ENCODE data around the gene DUSP2. TPM values are rescaled to one million over a fixed set of nuclear protein-coding genes. Genes with fewer than 3 reads are reported as not detected.

Gene DUSP2
- total and polyA plus RNA-seq, 2 experiments from 2014 or later: 6.6 to 13.0 TPM

GRCh38 chr2:96120991-96121390, 24.2 kb downstream of the DUSP2 start (continued):
- TF ChIP-seq REST (IDR thresholded peaks at IDR 0.05; ENCODE audit: unreplicated experiment) (no peak), ETS1 (IDR thresholded peaks at IDR 0.05) (no peak), EZH2phosphoT487 (IDR thresholded peaks at IDR 0.05; ENCODE audit: unreplicated experiment) (no peak)

- H3K9me2 ChIP-seq (ENCODE audit: insufficient read depth): no peaks in the 10 kb centered on the region
- peaks cover 25% of the 10 kb centered on the region for H3K4me1 Mint-ChIP-seq
- no peak for TF ChIP-seq ZNF331 (CRISPR knock-in tag; IDR thresholded peaks at IDR 0.05; ENCODE audit: low read depth)
- TF ChIP-seq EZH2 (IDR thresholded peaks at IDR 0.05; ENCODE audit: low read depth, unreplicated experiment): no peak
- no peak for TF ChIP-seq CTCF (conservative IDR thresholded peaks at IDR 0.05; ENCODE audit: low read depth in 2 of 2)
- no peak for TF ChIP-seq ETS1 (IDR thresholded peaks at IDR 0.05)
- no peak for TF ChIP-seq POLR2AphosphoS5 (IDR thresholded peaks at IDR 0.05; ENCODE audit: low read depth)
- no peak for TF ChIP-seq CREB1 (CRISPR knock-in tag; IDR thresholded peaks at IDR 0.05; ENCODE audit: low read depth)
- no peak for TF ChIP-seq EZH2phosphoT487 (IDR thresholded peaks at IDR 0.05; ENCODE audit: unreplicated experiment)
- no peak for TF ChIP-seq STAT1 (IDR thresholded peaks at IDR 0.05; ENCODE audit: unreplicated experiment)
- TF ChIP-seq JUNB (IDR thresholded peaks at IDR 0.05; ENCODE audit: unreplicated experiment): no peak
Measured at GRCh38 chr2:96120091-96120720, 25.0 kb downstream of the DUSP2 start.

More at GRCh38 chr2:96120091-96120720, 25.0 kb downstream of the DUSP2 start:
- Histone ChIP-seq H3K4me3 (no peak overlapping the region), H3K79me2 (replicated peaks; ENCODE audit: insufficient read depth) (no peaks in the 10 kb centered on the region), H3K27me3 (ENCODE audit: insufficient read depth) (peaks cover 23% of the 10 kb centered on the region), H3K4me1 (ENCODE audit: insufficient read depth) (peaks cover 6% of the 10 kb centered on the region; the same call in 1 of the 2 replicates), H4K20me1 (replicated peaks; ENCODE audit: insufficient read depth) (no peaks in the 10 kb centered on the region), H3K36me3 (ENCODE audit: insufficient read depth) (no peaks in the 10 kb centered on the region), H3F3A (replicated peaks; ENCODE audit: low read depth) (no peaks in the 10 kb centered on the region), H2AFZ (no peak overlapping the region), H3K27ac (ENCODE audit: low read depth) (no peak overlapping the region), H3K4me2 (no peak overlapping the region)
- Mint-ChIP-seq H3K4me3 (no peak overlapping the region), H3K36me3 (ENCODE audit: low read depth) (no peaks in the 10 kb centered on the region; the same call in 2 of the 3 replicates), H3K9me3 (peaks cover 4% of the 10 kb centered on the region; the same call in 2 of the 3 replicates), H3K27ac (no peak overlapping the region), H3K27me3 (ENCODE audit: insufficient read depth, low read depth, poor library complexity) (peaks cover 34% of the 10 kb centered on the region)
- DNase-seq (ENCODE audit: low spot score) (no peak), ATAC-seq (no peak)

All from GM23338 (cell line).